ENCODE data around the gene GPR17.

GPR17 gene

GRCh38 chr2:127622561-127623387 is 23.2 kb upstream of the GPR17 start:
- no peak overlapping the region for H3K4me3 ChIP-seq (replicated peaks; ENCODE audit: low read depth, low read length)
- DNase-seq (ENCODE audit: extremely low read depth, low read depth): no peak
- TF ChIP-seq CTCF (IDR thresholded peaks at IDR 0.05; ENCODE audit: low read depth, low read length, missing control alignments): no peak

- no peak overlapping the region for H3K4me3 ChIP-seq (replicated peaks; ENCODE audit: low read depth, low read length)
- DNase-seq (ENCODE audit: extremely low read depth, low read depth): no peak
- TF ChIP-seq CTCF (IDR thresholded peaks at IDR 0.05; ENCODE audit: low read depth, low read length, missing control alignments): no peak
These were observed 22.3 kb upstream of the GPR17 start for GRCh38 chr2:127623388-127624319.

GRCh38 chr2:127624320-127624755 is 21.6 kb upstream of the GPR17 start:
- no peak for DNase-seq (ENCODE audit: extremely low read depth, low read depth)
- no peak overlapping the region for H3K4me3 ChIP-seq (replicated peaks; ENCODE audit: low read depth, low read length)
- no peak for TF ChIP-seq CTCF (IDR thresholded peaks at IDR 0.05; ENCODE audit: low read depth, low read length, missing control alignments)

- no peak for DNase-seq (ENCODE audit: extremely low read depth, low read depth)
- no peak overlapping the region for H3K4me3 ChIP-seq (replicated peaks; ENCODE audit: low read depth, low read length)
- no peak for TF ChIP-seq CTCF (IDR thresholded peaks at IDR 0.05; ENCODE audit: low read depth, low read length, missing control alignments)
These were observed 21.0 kb upstream of the GPR17 start for GRCh38 chr2:127624756-127625571.

- TF ChIP-seq CTCF (IDR thresholded peaks at IDR 0.05; ENCODE audit: low read depth, low read length, missing control alignments): no peak
- H3K4me3 ChIP-seq (replicated peaks; ENCODE audit: low read depth, low read length): no peak overlapping the region
- DNase-seq (ENCODE audit: extremely low read depth, low read depth): no peak
These were observed 20.4 kb upstream of the GPR17 start for GRCh38 chr2:127625572-127625951.

- DNase-seq (ENCODE audit: extremely low read depth, low read depth): no peak
- TF ChIP-seq CTCF (IDR thresholded peaks at IDR 0.05; ENCODE audit: low read depth, low read length, missing control alignments): no peak
- H3K4me3 ChIP-seq (replicated peaks; ENCODE audit: low read depth, low read length): no peak overlapping the region
These were observed 19.8 kb upstream of the GPR17 start for GRCh38 chr2:127626175-127626574.
